Ovary (tissue), 3 donors: ENCODE data around the gene EHMT1.

Experiments used
- POLR2A ChIP-seq: fragments of 450-650 bp; IDR thresholded peaks from one replicate; pipeline ENCODE4 v1.6.1; 2017; ENCODE audit warnings: antibody characterized with exemption, mild to moderate bottlenecking, moderate library complexity
- TF ChIP-seq, protein P1 (sequence below), 3 donors: fragments of 450-650 bp in 2 of 3; fragments of 200-600 bp in 1 of 3; IDR thresholded peaks; one replicate each; pipeline versions ENCODE4 v1.5.1 to v1.8.0; 2016 to 2022; ENCODE audit warnings: antibody characterized with exemption in 3 of 3, mild to moderate bottlenecking in 1 of 3
- donor health status: DM: no; HTN: no; CAD: no.

DNA sequence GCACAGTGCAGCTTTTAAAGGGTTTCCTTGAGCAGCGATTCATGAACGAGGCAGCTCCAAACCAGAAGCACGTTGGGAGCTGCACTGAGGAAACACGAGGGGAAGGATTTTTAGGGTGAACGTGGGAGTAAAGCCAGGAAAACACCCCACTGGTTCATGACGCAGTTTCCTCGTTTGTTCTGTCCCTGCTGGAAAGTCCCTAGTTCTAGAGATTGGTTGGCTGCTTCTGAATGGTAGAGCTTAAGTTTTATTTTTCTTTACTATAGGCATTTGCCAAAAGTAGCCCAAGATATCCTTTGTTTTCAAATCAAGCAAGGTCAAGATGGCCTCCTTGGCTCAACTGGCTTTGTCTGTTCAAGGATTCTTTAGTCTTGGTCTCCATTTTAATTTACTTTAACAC lies 142.2 kb downstream of the EHMT1 start:
- TF ChIP-seq, protein P1, sequence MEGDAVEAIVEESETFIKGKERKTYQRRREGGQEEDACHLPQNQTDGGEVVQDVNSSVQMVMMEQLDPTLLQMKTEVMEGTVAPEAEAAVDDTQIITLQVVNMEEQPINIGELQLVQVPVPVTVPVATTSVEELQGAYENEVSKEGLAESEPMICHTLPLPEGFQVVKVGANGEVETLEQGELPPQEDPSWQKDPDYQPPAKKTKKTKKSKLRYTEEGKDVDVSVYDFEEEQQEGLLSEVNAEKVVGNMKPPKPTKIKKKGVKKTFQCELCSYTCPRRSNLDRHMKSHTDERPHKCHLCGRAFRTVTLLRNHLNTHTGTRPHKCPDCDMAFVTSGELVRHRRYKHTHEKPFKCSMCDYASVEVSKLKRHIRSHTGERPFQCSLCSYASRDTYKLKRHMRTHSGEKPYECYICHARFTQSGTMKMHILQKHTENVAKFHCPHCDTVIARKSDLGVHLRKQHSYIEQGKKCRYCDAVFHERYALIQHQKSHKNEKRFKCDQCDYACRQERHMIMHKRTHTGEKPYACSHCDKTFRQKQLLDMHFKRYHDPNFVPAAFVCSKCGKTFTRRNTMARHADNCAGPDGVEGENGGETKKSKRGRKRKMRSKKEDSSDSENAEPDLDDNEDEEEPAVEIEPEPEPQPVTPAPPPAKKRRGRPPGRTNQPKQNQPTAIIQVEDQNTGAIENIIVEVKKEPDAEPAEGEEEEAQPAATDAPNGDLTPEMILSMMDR (IDR thresholded peaks at IDR 0.05), result no peak
- TF ChIP-seq POLR2A, result no peak
